Stimulated activated CD8-positive, alpha-beta memory T cell treated with anti-CD3 and anti-CD28 coated beads, Interleukin-7, amount 100 ng/mL, for 48 hours (primary cell): ENCODE data around the gene PI4KA.
"Not testable (repeated sequence)": the region's sequence is repeated elsewhere in the genome, so short reads cannot be mapped to it uniquely, and the experiment has no call there.

Experiments used
- DNase-seq, 2 donors: peaks; one replicate each; pipeline ENCODE4 v3.0.0-alpha.2; 2020; ENCODE audit warnings: low read depth in 1 of 2; ENCODE audit errors: extremely low read depth in 1 of 2

PI4KA gene

DNA sequence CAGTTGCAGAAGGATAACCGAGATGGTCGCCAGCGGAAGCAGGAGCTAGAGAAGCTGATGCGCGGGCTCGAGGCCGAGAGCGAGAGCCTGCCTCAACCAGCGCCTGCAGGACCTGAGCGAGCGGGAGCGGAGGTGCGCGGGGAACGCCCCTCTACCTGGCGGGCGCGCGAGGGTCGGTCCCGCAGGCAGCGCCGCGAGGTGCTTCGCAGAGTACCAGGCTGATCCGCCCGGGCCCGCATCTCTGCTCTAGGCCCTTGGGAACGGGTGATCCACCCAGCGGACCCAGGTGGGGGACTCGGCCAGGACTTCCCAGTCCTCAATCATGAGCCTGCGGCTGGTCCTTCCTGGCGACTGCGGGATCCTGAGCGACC is 156.5 kb downstream of the PI4KA start:
- not testable (repeated sequence) for DNase-seq

GRCh38 chr22:20701680-20702136 is 156.9 kb downstream of the PI4KA start:
- DNase-seq = not testable (repeated sequence)

DNA sequence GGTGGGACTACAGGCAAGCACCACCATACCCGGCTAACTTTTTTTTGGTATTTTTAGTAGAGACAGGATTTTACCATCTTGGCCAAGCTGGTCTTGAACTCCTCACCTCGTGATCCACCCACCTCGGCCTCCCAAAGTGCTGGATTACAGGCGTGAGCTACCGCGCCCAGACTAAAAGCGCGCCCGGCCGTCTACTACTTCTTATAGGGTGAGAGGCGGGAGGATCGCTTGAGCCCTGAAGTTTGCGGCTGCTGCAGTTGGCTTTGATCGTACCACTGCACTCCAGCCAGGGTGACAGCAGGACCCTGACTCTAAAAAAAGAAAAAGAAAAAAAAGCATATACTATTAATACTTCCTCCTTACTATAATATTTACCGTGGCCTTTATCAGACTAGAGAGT is 158.3 kb downstream of the PI4KA start:
- not testable (repeated sequence) for DNase-seq

GRCh38 chr22:20699856-20700255 is 158.8 kb downstream of the PI4KA start:
- not testable (repeated sequence) for DNase-seq

DNA sequence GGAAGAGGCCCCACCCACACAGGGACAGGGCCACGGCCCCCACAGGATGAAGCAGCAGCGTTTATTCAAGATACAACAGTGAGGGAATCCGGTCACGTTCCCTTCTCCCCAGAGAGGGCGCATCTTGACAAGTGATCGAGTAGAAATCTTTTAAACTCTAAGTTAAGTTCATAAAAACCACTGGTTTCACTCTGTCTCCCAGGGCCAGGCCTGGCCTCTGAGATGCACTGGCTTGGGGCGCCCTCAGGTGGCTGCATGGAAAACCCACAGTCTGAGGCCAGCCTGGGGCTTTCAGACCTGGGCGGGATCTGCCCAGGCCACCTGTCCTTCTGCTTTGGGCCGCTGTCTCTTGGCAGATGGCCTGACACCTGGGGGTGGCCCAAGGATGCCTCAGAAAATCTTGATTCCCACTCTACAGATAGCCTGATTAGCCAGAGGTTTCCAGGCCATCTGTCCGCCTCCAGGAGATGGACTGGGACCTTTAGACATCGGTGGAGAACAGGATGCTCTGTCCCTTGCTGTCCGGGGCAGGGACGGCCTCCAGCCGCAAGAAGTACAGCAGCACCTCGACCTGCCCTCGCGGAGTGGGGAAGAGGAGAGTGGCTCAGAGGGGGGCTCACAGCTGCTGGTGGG is 161.0 kb downstream of the PI4KA start:
- DNase-seq = peak in 1 of 2 donors; percentile 66

- not testable (repeated sequence) for DNase-seq
Measured at GRCh38 chr22:20696056-20696455, 162.6 kb downstream of the PI4KA start.

DNA sequence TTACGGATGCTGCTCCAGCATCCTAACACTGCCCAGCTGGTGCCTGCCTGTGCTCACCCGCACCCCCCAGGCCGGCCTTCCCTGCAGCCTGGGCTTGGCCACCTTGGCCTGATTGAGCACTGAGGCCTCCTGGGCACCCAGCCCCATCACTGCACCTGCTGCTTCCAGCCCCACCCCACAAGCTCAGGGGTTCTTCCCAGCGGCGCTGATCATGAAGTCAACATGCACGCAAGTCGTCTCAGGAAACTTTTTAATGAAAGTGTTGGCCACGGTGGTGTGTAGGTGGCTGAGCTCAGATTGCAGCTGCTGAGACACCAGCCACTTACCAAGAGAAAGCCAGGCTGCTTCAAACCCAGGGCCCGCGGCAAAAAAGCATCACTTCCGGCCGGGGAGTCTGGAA is 163.4 kb downstream of the PI4KA start:
- not testable (repeated sequence) for DNase-seq

DNA sequence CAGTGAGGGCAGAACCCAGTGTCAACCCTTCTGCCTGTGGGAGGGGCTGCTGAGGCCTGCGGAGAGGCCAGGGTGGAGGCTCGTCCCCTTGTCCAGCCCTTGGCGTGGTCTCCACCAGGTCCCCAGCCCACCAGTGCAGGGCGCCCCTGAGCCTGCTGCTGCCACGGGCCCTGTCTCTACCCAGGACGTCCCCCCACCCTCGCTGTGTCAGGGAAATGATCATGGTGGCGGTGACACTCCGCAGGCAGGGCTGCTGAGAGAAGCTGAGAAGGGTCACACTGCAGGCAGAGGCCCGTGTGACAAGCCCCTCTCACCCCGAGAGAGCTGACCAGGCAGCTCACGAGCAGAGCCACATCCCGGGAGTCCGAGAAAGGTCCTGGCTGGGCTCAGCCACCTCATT is 164.4 kb downstream of the PI4KA start:
- not testable (repeated sequence) for DNase-seq

DNA sequence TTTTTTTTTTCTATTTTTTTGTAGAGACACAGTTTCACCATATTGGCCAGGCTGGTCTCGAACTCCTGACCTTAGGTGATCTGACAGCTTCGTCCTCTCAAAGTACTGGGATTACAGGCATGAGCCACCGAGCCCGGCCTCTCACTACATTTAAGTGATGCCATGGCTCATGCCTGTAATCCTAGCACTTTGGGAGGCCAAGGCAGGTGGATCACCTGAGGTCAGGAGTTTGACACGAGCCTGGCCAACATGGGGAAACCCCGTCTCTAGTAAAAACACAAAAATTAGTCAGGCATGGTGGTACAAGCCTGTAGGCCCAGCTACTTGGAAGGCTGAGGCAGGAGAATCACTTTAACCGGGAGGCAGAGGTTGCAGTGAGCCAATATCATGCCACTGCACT is 165.7 kb downstream of the PI4KA start:
- not testable (repeated sequence) for DNase-seq

GRCh38 chr22:20690586-20691317 is 167.9 kb downstream of the PI4KA start:
- DNase-seq = not testable (repeated sequence)

GRCh38 chr22:20687356-20688172 is 171.0 kb downstream of the PI4KA start:
- DNase-seq = not testable (repeated sequence)

GRCh38 chr22:20685764-20686163 is 172.8 kb downstream of the PI4KA start:
- not testable (repeated sequence) for DNase-seq

GRCh38 chr22:20678792-20679435 is 179.7 kb downstream of the PI4KA start:
- not testable (repeated sequence) for DNase-seq

DNA sequence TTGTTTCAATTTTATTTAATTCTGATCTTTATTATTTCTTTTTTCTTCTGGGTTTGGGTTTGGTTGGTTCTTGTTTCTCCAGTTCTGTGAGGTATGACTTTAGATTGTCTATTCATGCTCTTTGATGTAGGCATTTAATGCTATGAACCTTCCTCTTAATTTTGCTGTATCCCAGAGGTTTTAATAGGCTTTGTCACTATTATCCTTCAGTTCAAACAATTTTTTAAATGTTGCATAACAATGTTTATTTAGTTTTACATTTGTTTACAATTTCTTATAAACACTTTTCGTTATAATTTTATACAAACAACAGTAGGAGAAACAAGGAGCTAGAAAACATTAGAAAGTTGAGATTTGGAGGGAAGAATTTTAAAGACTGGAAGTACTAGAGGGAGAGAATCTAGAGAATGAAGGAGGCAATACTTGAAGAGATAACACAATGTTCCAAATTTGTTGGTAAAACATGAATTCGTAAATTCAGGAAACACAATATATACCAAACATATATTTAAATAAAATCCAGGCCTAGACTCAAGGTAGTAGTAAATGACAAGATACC is 180.8 kb downstream of the PI4KA start:
- DNase-seq = no peak

GRCh38 chr22:20675613-20676012 is 183.0 kb downstream of the PI4KA start:
- DNase-seq = not testable (repeated sequence)

DNA sequence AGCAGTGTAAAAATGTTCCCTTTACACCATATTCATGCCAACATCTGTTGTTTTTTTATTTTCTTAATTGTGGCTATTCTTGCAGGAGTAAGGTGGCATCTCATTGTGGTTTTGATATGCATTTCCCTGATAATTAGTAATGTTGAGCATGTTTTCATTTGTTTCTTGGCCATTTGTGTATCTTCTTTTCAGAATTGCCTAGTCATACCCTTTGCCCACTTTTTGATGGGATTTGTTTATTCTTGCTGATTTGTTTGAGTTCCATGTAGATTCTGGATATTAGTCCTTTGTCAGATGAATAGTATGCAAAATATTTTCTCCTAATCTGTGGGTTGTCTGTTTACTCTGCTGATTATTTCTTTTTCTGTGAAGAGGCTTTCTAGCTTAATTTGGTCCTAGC is 183.6 kb downstream of the PI4KA start:
- no peak for DNase-seq

GRCh38 chr22:20673295-20674195 is 185.1 kb downstream of the PI4KA start:
- no peak for DNase-seq

GRCh38 chr22:20672732-20673131 is 185.9 kb downstream of the PI4KA start:
- no peak for DNase-seq

DNA sequence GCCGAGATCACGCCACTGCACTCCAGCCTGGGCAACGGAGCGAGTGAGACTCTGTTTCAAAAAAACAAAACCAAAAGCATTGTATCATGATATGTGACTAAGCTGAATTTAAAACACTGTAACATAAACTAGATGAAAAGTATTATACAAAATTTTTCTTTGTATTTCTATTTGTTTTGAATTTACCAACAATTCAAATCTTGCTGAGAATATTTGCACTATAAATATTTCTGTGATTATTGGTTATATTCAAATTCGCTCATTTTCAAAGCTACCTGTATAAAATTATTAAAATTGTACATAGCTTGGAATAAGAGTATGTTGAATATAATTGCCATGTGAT is 186.6 kb downstream of the PI4KA start:
- DNase-seq = no peak
